Measurements from ENCODE around the gene EGFL8.
A peak's percentile ranks its signal among the peaks of the same experiment; 100 is the strongest.
"Not testable (repeated sequence)": the region's sequence is repeated elsewhere in the genome, so short reads cannot be mapped to it uniquely, and the experiment has no call there.

The EGFL8 gene

DNA sequence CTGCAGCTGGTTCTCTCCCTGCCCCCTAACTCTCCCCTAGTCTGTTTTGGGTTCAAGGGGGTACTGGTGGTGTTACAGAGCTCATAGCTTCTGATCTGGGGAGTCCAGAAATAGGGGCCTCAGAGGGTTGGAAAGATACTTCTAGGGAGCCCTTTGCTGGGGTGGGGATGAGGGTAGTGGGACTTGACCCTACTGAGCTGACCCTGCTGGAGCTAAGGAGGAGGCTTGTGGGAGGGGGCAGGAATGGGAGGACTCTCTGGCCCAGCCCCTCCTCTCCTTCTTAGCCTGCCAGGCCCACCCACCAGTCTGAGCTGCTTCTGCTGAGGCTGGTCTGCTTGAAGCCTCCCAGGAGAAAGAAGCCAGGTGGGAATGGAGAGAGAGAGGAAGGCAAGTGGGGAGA, at the start of gene EGFL8:
Gene EGFL8 (plus strand): TSS at position 301 of the 400 bp plus-strand sequence. CDS start 1,571 bp downstream, outside the sequence.
- no peak for DNase-seq

- peak; percentile 65 for DNase-seq
Measured at GRCh38 chr6:32114796-32115195, 49.6 kb upstream of the EGFL8 start.

GRCh38 chr6:32115623-32116022, 48.8 kb upstream of the EGFL8 start:
- DNase-seq, result no peak

GRCh38 chr6:32116674-32117073, 47.7 kb upstream of the EGFL8 start:
- no peak for DNase-seq

- no peak for DNase-seq
Measured at GRCh38 chr6:32117461-32117860, 46.9 kb upstream of the EGFL8 start.

DNA sequence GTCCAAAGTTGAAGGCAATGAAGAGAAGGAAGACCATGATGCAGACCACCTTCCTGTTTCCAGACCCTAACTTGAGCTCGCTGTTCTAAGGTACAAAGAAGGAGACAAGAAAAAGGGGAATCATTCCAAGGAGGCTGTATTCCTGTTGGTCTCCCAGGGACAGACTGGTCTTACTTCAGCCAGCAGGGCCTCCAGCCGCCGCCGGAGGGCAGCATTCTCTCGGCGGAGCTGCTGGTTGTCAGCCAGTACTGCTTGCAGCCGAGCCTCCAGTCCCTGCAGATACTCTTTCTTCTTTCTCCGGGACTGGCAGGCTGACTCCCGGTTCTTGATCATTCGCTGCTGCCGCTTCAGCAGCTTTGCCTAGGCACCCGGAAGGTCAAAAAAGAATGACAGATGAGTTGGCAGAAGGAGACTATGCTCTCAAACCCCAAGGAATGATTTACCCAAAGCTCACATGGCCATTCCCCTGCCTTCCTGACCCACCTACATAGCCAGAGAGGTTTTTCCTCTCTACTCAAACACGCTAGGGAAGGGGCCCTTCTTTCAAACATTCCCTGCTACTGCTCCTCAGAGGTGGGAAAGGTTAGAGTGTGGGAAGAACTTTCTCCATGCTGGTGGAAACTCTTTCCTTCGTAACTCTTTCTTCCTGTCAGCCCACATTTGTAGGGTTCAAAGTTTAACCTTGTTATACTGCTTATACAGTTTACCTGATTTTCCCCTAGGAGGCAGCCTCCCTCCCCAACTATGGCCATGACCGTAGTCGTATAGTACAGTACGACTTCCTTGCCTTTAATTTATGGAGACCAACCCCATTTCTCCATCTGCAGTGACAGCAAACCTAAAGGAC, 45.4 kb upstream of the EGFL8 start:
- DNase-seq, result peak; percentile 64

DNA sequence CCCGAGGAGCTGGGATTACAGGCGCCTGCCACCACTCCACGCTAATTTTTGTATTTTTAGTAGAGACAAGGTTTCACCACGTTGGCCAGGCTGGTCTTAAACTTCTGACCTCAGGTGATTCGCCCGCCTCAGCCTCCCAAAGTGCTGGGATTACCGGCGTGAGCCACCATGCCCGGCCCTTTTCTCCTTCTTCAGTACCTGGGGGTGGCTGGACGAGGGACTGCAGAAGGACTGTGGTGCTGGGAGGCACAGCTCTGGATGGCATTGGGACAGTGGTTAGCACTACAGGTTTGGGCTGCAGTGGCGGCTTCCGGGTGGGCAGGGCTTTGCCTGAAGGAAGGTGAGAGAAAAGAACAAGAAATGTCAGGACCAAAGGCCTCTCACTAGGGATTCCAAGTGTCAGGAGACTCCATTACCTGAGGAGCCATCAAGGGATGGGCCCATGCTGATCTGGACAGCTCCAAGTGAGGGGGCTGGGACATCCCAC, 43.8 kb upstream of the EGFL8 start:
- no peak for DNase-seq

DNA sequence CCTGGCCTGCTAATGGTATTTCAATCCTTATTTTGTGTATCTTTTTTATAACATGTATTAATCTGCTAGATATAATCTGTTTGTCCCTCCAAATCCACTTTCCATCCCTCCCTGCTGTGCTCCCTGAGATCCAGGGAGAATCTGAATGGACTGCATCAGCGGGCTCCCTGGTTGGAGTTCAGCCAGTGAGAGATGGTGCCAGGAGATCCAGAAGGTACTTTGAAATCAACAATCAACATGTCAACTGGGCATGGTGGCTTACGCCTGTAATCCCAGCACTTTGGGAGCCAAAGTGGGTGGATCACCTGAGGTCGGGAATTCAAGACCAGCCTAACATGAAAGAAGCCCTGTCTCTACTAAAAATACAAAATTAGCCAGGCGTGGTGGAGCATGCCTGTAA, 40.7 kb upstream of the EGFL8 start:
- DNase-seq, result no peak

DNA sequence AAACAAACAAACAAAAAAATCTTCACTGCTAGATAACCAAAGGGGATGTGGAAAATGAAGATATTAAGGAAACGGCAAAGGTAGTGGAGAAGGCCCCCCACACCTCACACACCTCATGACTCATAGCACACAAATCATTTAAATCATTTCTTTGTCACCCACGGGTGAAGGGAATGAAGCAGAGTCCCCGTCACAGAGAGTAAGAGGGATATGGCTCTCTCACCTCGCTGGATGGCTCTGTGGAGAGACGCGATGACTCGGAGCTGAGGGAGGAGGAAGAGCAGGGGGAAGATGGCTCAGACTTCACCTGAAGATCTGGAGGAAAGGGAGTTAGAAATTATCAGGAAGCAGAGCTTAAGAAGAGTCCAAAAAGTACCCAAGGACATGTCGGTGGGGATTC, 37.5 kb upstream of the EGFL8 start:
- DNase-seq, result no peak

DNA sequence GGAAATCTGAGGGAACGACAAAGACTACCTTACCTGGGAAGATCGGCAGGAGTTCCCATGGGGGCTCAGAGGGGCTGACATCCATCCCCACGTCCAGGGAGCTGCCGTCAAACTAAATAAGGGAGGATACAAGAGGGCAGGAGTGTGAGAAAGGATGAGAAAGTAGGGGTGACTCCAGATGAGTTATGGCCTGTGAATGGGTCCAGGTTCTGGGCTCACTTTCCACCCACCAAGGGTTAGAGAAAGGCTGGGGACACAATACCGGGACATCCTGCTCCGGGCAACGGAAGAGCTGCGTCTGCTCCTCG, 37.0 kb upstream of the EGFL8 start:
- no peak for DNase-seq

- DNase-seq, result peak; percentile 95
Measured at GRCh38 chr6:32127717-32128592, 36.4 kb upstream of the EGFL8 start, which contains the start of gene ATF6B. ATF6B (minus strand) TSS chr6:32128246; CDS start chr6:32128207, 39 bp downstream.

DNA sequence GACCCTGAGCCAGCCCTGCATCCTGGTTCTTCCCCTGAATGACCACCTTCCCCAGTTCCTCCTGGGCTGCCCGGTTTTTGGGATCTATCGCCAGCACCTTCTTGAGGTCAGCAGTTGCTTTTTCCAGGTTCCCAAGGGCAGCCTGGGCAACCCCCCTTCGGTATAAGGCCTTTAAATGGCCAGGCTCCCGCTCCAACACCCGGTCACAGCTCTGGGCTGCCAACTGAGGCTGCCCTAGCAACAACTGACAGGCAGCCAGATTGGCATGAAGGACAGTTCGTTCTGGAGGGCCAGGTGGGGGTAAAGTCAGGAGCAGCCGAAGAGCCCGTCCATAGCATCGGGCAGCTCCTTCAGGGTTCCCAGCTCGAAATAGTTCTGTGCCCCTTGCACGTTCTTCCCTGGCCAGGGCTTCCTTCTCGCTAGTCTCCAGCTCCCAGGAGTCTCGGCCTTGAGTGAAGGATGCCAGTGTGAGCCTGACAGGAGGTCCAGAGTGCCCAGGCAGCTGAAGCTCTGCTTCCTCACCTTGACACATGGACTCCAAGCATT, 35.6 kb upstream of the EGFL8 start:
- DNase-seq, result no peak

DNA sequence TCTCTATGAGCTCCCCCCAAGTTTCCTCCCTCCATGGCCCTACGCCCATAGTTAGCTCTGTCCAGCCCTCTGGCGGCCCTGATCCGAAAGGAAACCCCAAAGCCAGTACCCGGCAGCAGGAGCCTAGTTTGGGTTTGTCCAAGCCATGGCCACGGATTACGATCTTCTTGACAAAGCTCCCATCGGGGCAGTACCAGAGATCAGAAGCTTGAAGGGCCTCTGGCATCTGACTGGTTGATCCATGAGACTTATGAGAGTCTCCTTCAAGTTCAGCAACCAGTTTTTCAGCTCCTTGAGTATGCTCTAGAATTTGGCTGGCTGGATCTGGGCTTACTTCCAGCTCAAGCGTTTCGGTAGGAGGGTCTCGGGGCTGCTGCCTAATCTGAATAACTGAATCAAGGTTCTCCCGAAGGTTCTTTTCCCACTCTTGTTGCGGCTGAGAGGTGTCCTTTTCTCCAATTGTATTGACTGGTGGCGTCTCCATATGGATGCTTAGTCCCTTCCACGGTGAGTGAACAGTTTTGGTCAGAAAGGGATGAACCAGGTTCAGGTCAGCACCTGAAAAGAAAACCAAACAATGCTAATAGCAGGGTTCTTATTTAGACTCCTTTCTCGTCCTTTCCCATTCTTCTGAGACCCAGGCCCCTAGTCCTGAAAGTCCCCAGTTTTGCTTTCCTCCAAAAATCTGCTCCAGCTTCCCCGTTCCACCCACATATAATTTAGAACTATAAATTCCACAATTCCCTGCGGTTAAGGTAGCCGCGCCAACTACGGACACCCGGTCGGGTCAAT, 34.9 kb upstream of the EGFL8 start:
- no peak for DNase-seq

- no peak for DNase-seq
Measured at GRCh38 chr6:32131439-32131948, 32.9 kb upstream of the EGFL8 start.

GRCh38 chr6:32132110-32132509, 32.3 kb upstream of the EGFL8 start:
- DNase-seq, result no peak

DNA sequence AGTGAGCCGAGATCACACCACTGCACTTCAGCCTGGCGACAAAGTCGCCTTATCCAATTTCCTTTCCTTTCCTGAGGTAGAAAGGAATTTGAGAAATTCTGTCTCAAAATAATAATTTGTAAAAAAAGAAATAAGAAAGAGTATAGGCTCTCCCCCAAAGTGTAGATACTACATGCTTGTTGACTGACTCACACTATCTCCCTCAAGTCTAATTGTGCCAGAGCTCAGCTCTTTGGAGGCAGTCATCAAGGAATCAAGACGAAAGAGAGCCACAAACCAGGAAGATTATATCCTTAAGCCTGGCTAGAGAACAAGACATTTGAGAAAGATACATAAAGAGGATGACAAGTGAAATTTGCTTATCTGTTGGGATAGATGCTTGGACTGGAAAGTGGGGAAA, 30.6 kb upstream of the EGFL8 start:
- DNase-seq, result no peak

GRCh38 chr6:32137454-32137853, 26.9 kb upstream of the EGFL8 start:
- DNase-seq, result no peak

DNA sequence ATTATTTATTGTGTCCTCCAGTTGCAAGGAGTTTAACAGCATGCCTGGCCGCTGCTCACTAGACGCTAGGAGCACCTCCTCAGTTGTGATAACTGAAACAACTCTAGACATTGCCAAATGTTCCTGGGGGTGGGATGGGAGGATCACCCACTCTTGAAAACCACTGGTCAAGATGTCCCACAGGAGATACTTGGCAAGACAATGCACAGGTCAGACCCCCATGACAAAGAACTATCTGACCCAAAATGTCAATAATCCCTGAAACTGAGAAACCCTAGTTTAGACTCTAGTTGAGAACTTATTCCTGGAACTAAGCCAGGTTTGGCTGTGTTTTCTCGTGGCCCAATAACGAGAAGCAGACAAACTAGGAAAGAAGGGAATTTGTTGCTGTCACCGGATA, 24.8 kb upstream of the EGFL8 start:
- no peak for DNase-seq

DNA sequence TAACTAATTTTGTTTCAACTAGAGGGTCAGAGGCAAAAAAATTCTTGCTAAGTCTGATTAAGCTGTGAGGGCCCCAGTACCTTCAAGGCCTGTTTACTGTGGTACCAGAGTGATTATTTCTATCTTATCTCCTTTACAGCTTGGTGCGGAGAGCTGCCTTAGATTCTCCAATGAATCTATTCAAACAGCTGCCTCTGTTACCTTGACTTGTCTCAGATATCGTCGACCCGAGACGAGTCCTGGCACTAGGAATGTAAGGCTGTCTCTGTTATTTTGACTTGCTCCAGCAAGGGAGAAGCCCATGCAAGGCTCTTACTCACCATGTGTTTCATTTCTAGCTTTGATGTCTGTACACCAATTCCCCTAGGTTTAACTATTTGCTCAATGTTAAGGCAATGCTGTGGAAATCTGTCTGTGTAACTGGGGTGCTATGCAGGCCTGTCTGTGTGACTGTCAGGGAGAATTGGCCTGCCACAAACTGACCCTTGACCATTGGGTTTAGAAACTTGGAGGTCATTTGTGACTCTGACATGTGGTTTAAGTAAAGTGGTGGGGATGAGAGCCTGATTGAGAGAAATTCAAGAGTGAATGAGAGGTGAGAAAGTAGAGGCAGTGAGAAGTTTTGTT, 23.9 kb upstream of the EGFL8 start:
- no peak for DNase-seq

- DNase-seq, result not testable (repeated sequence)
Measured at GRCh38 chr6:32144238-32144637, 20.2 kb upstream of the EGFL8 start.

DNA sequence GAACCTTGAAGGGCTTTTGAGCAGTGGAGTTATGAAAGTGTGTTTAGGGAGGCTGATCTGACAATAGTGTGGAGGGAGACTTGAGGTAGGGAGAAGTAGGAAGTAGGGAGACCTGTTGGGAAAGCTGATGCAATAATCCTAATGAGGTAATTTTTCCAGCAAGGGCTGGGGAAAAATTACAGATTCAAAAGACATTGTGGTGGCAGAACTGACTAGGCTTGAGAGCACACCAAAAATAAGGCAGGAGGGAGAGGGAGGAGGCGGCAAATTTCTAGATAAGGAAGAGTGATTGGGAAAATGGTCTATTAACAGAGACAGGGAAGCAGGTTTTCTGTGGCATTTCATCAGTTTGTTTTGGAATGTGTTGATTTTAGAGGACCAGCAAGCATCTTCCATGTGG, 18.1 kb upstream of the EGFL8 start:
- DNase-seq, result no peak

- DNase-seq, result no peak
Measured at GRCh38 chr6:32146687-32147086, 17.7 kb upstream of the EGFL8 start.
